Measurements from ENCODE around the gene RXRG.

Gene RXRG

GRCh38 chr1:165381745-165382505, 63.0 kb downstream of the RXRG start:
- TF ChIP-seq, protein P1, sequence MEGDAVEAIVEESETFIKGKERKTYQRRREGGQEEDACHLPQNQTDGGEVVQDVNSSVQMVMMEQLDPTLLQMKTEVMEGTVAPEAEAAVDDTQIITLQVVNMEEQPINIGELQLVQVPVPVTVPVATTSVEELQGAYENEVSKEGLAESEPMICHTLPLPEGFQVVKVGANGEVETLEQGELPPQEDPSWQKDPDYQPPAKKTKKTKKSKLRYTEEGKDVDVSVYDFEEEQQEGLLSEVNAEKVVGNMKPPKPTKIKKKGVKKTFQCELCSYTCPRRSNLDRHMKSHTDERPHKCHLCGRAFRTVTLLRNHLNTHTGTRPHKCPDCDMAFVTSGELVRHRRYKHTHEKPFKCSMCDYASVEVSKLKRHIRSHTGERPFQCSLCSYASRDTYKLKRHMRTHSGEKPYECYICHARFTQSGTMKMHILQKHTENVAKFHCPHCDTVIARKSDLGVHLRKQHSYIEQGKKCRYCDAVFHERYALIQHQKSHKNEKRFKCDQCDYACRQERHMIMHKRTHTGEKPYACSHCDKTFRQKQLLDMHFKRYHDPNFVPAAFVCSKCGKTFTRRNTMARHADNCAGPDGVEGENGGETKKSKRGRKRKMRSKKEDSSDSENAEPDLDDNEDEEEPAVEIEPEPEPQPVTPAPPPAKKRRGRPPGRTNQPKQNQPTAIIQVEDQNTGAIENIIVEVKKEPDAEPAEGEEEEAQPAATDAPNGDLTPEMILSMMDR (IDR thresholded peaks at IDR 0.05; ENCODE audit: low read depth, low read length): no peak
- H3K4me3 ChIP-seq (replicated peaks in 1 of 2; ENCODE audit: low read depth in 2 of 2, low read length in 2 of 2): no peak overlapping the region
- no peak for DNase-seq (ENCODE audit: low read depth in 2 of 2)

DNA sequence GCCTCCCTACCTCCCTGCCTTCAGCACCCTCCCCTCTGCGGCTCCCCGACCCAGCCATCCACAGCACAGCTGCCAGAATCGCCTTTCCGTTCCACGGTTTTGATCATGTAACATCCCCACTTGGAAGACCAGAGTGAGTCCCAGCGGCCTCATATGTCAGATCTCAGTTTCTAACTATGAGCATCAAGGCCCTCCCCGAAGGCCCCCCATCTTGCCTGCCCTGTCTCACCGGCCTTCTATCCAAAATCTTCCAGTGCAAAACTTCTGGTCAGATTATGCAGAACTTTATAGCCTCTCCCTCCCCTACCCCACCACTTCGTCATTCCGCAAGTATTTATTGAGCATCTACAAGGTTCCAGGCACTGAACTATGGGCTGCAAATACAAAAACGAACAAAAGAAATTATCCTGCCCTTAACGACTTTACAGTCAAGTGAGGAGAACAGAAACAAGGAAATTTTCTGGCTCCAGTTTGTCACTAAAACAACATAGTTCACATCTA, 68.1 kb downstream of the RXRG start:
- peak overlapping the region; percentile 31 to 34 for H3K4me3 ChIP-seq (replicated peaks in 1 of 2; ENCODE audit: low read depth in 2 of 2, low read length in 2 of 2)
- TF ChIP-seq, protein P1 (IDR thresholded peaks at IDR 0.05; ENCODE audit: low read depth, low read length): no peak
- DNase-seq (ENCODE audit: low read depth in 2 of 2): no peak

- peak overlapping the region; percentile 31 to 34 for H3K4me3 ChIP-seq (replicated peaks in 1 of 2; ENCODE audit: low read depth in 2 of 2, low read length in 2 of 2)
- TF ChIP-seq, protein P1 (IDR thresholded peaks at IDR 0.05; ENCODE audit: low read depth, low read length): no peak
- peak; percentile 89 to 96 for DNase-seq (ENCODE audit: low read depth in 2 of 2)
These were observed 68.7 kb downstream of the RXRG start for GRCh38 chr1:165376041-165376810.

- TF ChIP-seq, protein P1 (IDR thresholded peaks at IDR 0.05; ENCODE audit: low read depth, low read length): no peak
- no peak for DNase-seq (ENCODE audit: low read depth in 2 of 2)
- H3K4me3 ChIP-seq (replicated peaks in 1 of 2; ENCODE audit: low read depth in 2 of 2, low read length in 2 of 2): peak overlapping the region in 1 of 2 donors; percentile 34
These were observed 69.3 kb downstream of the RXRG start for GRCh38 chr1:165375623-165376022.

- H3K4me3 ChIP-seq (replicated peaks in 1 of 2; ENCODE audit: low read depth in 2 of 2, low read length in 2 of 2): no peak overlapping the region
- TF ChIP-seq, protein P1 (IDR thresholded peaks at IDR 0.05; ENCODE audit: low read depth, low read length): no peak
- peak in 1 of 2 donors; percentile 47 for DNase-seq (ENCODE audit: low read depth in 2 of 2)
These were observed 73.2 kb downstream of the RXRG start for GRCh38 chr1:165371588-165372225.

DNA sequence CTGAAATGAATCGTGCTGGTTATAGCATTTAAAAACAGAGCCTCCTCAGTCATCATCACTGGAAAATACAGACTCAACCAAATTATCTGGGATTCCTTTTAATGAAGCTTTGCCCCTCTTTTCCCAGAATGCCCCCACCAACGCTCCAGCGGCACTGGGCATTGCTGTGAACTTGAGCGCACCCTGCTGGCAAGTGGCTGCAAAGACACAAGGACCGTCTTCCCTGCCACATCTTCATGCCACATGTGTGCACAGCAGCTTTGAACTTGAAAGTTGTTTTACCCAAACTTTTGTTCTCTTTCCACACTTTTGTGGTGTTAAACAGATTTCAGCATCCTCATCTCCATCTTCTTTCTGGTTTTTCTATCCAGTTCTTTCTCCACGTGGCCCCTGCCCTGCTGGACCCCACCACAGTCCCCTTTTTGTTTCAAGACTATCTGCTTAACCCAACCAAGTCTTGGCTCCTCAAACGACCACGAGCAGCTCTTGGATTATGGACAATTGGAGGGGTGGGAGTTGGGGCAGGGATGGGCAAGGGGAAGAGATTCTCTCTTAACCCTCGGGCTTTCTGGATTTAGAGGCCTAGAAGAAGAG, 75.6 kb downstream of the RXRG start:
- TF ChIP-seq, protein P1 (IDR thresholded peaks at IDR 0.05; ENCODE audit: low read depth, low read length): peak; percentile 96

More for the DNA sequence above, 75.6 kb downstream of the RXRG start:
- DNase-seq (ENCODE audit: low read depth in 2 of 2): peak; percentile 53 to 56
- H3K4me3 ChIP-seq (replicated peaks in 1 of 2; ENCODE audit: low read depth in 2 of 2, low read length in 2 of 2): no peak overlapping the region

All from cardiac fibroblast (primary cell).